HepG2 (cell line): ENCODE measurements around the gene ID4. TPM values are rescaled to one million over a fixed set of nuclear protein-coding genes. Genes with fewer than 3 reads are reported as not detected.

Experiments used
- ATF3 ChIP-seq: sonication (generic); formaldehyde crosslinking; IDR thresholded peaks from 2 replicates; pipeline ENCODE4 v1.4.0; 2020; ENCODE audit warnings: missing genetic modification reagents
- CREB1 ChIP-seq, 2 experiments: fragments of 450-650 bp in 1 of 2; IDR thresholded peaks; 2 replicates each; pipeline ENCODE4 v1.6.1; 2016 to 2017; ENCODE audit warnings: control low read depth in 1 of 2, mild to moderate bottlenecking in 1 of 2, missing compliant biosample characterization in 1 of 2, missing genetic modification characterization in 1 of 2
- KDM5B ChIP-seq: sonication (generic); formaldehyde crosslinking; IDR thresholded peaks from 2 replicates; pipeline ENCODE4 v1.4.0; 2020; ENCODE audit warnings: missing genetic modification reagents, mild to moderate bottlenecking, borderline replicate concordance
- PBX3 ChIP-seq: sonication (generic); formaldehyde crosslinking; IDR thresholded peaks from 2 replicates; pipeline ENCODE4 v1.8.1; 2023; ENCODE audit warnings: missing genetic modification reagents, inconsistent platforms, borderline replicate concordance
- SATB2 ChIP-seq: sonication (generic); formaldehyde crosslinking; IDR thresholded peaks from 2 replicates; pipeline ENCODE4 v1.5.0; 2020; ENCODE audit warnings: missing genetic modification reagents
- SOX13 ChIP-seq, 3 experiments: fragments of 450-650 bp in 1 of 3; sonication (generic) in 1 of 3; formaldehyde crosslinking in 1 of 3; IDR thresholded peaks in 2 of 3; conservative IDR thresholded peaks in 1 of 3; 2 replicates each; pipeline versions ENCODE4 v1.5.0 to v1.6.1; 2016 to 2020; ENCODE audit warnings: antibody characterized with exemption in 1 of 3, mild to moderate bottlenecking in 1 of 3, missing compliant biosample characterization in 1 of 3, missing genetic modification reagents in 1 of 3, moderate library complexity in 1 of 3
- TEAD3 ChIP-seq: optimal IDR thresholded peaks from 2 replicates; pipeline ENCODE3; 2016; ENCODE audit warnings: borderline replicate concordance
- ZBTB33 ChIP-seq: sonication (generic); formaldehyde crosslinking; IDR thresholded peaks from 2 replicates; pipeline ENCODE4 v1.4.0; 2020; ENCODE audit warnings: missing genetic modification reagents
- ZFX ChIP-seq: sonication (generic); formaldehyde crosslinking; IDR thresholded peaks from 2 replicates; pipeline ENCODE4 v1.4.0; 2020; ENCODE audit warnings: mild to moderate bottlenecking, low read depth, missing genetic modification reagents, moderate library complexity
- ZFY ChIP-seq: sonication (generic); formaldehyde crosslinking; IDR thresholded peaks from 2 replicates; pipeline ENCODE4 v1.4.0; 2020; ENCODE audit warnings: missing genetic modification reagents
- ZNF12 ChIP-seq: sonication (generic); formaldehyde crosslinking; IDR thresholded peaks from 2 replicates; pipeline ENCODE4 v1.5.0; 2020; ENCODE audit warnings: missing genetic modification reagents
- ZNF180 ChIP-seq: sonication (generic); formaldehyde crosslinking; IDR thresholded peaks from 2 replicates; pipeline ENCODE4 v1.4.0; 2020; ENCODE audit warnings: low read depth, missing genetic modification reagents, borderline replicate concordance
- ZNF207 ChIP-seq: fragments of 450-650 bp; IDR thresholded peaks from 2 replicates; pipeline ENCODE4 v1.6.1; 2016; ENCODE audit warnings: antibody characterized with exemption, borderline replicate concordance
- ZNF580 ChIP-seq: IDR thresholded peaks from 2 replicates; pipeline ENCODE4 v1.6.1; 2016; ENCODE audit warnings: low read depth, borderline replicate concordance
- ZNF781 ChIP-seq: sonication (generic); formaldehyde crosslinking; IDR thresholded peaks from 2 replicates; pipeline ENCODE4 v1.5.1; 2020; ENCODE audit warnings: borderline replicate concordance, mild to moderate bottlenecking, missing genetic modification reagents; ENCODE audit errors: not compliant biosample characterization
- polyA plus RNA-seq, 8 experiments: library from polyadenylated mRNA; depleted of rRNA in 3 of 8; stranded (reverse) in 7 of 8; unstranded in 1 of 8; fragments of >200 nt; fragmentation: Illumina TruSeq in 4 of 8; extraction: Trizol in 4 of 8; gene quantifications; 2 replicates each; pipeline versions ENCODE4 v1.2.1 to v1.2.3, GENCODE V29; 2011 to 2016; ENCODE audit warnings: low read depth in 4 of 8, missing spikeins in 1 of 8, mixed read lengths in 1 of 8; ENCODE audit not compliant: insufficient read depth in 1 of 8
- total RNA-seq, 5 experiments: library from RNA; depleted of rRNA; stranded (reverse); fragments of >200 nt; fragmentation: Illumina TruSeq; extraction: Trizol; gene quantifications; 2 replicates each; pipeline ENCODE4 v1.2.3, GENCODE V29; 2016; ENCODE audit warnings: low read depth in 1 of 5
- TF ChIP-seq, protein P1 (sequence below): sonication (generic); formaldehyde crosslinking; IDR thresholded peaks from 2 replicates; pipeline ENCODE4 v1.5.1; 2020; ENCODE audit warnings: mild to moderate bottlenecking, missing genetic modification reagents, borderline replicate concordance
- TF ChIP-seq, protein P2 (sequence below), 2 experiments: sonication (generic) in 1 of 2; formaldehyde crosslinking in 1 of 2; IDR thresholded peaks; 2 replicates each; pipeline versions ENCODE4 v1.4.0 to v1.6.1; 2016 to 2020; ENCODE audit warnings: borderline replicate concordance in 1 of 2, low read depth in 1 of 2, mild to moderate bottlenecking in 1 of 2, missing genetic modification reagents in 1 of 2

The ID4 gene
- total and polyA plus RNA-seq, 2 of the 13 experiments (the other 11 are each of a cell fraction or from before 2014, with no cell fraction given), result 0.20 to 0.44 TPM

- TF ChIP-seq ZFX (CRISPR knock-in tag), result peak; percentile 28; the same call in 1 of the 2 replicates
- no peak for TF ChIP-seq ZNF12 (CRISPR knock-in tag)
- TF ChIP-seq ZBTB33, result no peak
- TF ChIP-seq, protein P1, sequence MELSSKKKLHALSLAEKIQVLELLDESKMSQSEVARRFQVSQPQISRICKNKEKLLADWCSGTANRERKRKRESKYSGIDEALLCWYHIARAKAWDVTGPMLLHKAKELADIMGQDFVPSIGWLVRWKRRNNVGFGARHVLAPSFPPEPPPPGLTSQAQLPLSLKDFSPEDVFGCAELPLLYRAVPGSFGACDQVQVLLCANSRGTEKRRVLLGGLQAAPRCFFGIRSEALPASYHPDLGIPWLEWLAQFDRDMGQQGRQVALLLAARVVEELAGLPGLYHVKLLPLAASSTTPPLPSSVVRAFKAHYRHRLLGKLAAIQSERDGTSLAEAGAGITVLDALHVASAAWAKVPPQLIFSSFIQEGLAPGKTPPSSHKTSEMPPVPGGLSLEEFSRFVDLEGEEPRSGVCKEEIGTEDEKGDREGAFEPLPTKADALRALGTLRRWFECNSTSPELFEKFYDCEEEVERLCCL (CRISPR knock-in tag), result no peak
- peak; percentile 93 for TF ChIP-seq SOX13 (IDR thresholded peaks at IDR 0.05)
- peak in 1 of 2 experiments; percentile 98; a peak in 2 of 4 replicates for TF ChIP-seq SOX13 (CRISPR knock-in tag; conservative IDR thresholded peaks at IDR 0.05 in 1 of 2, IDR thresholded peaks at IDR 0.05 in 1 of 2)
- no peak for TF ChIP-seq ZNF580
- no peak for TF ChIP-seq CREB1 (IDR thresholded peaks at IDR 0.05)
- TF ChIP-seq CREB1 (CRISPR knock-in tag; IDR thresholded peaks at IDR 0.05), result peak; percentile 49; the same call in 1 of the 2 replicates
- TF ChIP-seq, protein P2, sequence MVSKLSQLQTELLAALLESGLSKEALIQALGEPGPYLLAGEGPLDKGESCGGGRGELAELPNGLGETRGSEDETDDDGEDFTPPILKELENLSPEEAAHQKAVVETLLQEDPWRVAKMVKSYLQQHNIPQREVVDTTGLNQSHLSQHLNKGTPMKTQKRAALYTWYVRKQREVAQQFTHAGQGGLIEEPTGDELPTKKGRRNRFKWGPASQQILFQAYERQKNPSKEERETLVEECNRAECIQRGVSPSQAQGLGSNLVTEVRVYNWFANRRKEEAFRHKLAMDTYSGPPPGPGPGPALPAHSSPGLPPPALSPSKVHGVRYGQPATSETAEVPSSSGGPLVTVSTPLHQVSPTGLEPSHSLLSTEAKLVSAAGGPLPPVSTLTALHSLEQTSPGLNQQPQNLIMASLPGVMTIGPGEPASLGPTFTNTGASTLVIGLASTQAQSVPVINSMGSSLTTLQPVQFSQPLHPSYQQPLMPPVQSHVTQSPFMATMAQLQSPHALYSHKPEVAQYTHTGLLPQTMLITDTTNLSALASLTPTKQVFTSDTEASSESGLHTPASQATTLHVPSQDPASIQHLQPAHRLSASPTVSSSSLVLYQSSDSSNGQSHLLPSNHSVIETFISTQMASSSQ (IDR thresholded peaks at IDR 0.05; ENCODE audit: low read depth), result peak; percentile 96
- TF ChIP-seq, protein P2 (CRISPR knock-in tag; IDR thresholded peaks at IDR 0.05; ENCODE audit: borderline replicate concordance), result peak; percentile 96
- TF ChIP-seq ZNF781 (CRISPR knock-in tag), result no peak
- no peak for TF ChIP-seq ZNF180
- TF ChIP-seq KDM5B, result no peak
- 0 out of 2 replicates have a peak, but pooled peaks have one; percentile 41 for TF ChIP-seq PBX3 (CRISPR knock-in tag)
- TF ChIP-seq SATB2 (CRISPR knock-in tag), result 0 out of 2 replicates have a peak, but pooled peaks have one; percentile 7
- 0 out of 2 replicates have a peak, but pooled peaks have one; percentile 15 for TF ChIP-seq ZFY (CRISPR knock-in tag)
- peak; percentile 66 for TF ChIP-seq TEAD3
- no peak for TF ChIP-seq ZNF207
- TF ChIP-seq ATF3 (CRISPR knock-in tag), result no peak
Observed at GRCh38 chr6:19811397-19812079, 25.6 kb upstream of the ID4 start (continued).
